ENCODE data around the gene NFIX.

NFIX gene

DNA sequence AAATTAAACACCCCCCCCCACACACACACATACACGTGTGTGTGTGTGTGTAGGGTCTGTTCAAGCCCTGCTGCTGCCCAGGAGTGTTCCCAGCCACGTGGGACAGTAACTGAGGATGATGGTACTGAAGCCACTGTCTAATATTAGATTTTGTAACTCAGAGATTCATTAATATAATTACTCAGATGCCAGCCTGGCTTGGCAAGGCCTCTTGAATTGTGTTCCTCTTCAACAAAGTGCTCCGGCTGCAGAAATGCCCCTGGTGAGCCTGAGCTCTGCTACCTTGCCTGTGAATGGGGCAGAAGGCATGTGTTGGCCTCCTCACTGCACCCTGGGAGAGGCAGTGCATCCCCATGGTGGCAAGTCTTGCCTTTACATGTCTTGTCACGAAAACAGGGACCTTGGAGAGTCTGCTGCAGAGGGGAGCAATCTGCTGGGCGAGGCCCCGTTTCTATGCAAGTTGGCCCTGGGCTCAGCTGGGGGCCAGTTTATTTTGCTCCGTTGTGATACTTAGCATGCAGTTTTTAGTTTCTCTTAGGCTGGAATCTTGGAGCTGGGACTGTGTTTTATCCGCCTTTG lies 44.0 kb downstream of the NFIX start:
- DNase-seq = no peak

GRCh38 chr19:13040232-13040947 lies 45.1 kb downstream of the NFIX start:
- no peak for DNase-seq

- no peak for DNase-seq
Observed at GRCh38 chr19:13040948-13041292, 45.6 kb downstream of the NFIX start.

GRCh38 chr19:13042443-13043130 lies 47.3 kb downstream of the NFIX start:
- DNase-seq = no peak

GRCh38 chr19:13043285-13043684 lies 48.0 kb downstream of the NFIX start:
- no peak for DNase-seq

DNA sequence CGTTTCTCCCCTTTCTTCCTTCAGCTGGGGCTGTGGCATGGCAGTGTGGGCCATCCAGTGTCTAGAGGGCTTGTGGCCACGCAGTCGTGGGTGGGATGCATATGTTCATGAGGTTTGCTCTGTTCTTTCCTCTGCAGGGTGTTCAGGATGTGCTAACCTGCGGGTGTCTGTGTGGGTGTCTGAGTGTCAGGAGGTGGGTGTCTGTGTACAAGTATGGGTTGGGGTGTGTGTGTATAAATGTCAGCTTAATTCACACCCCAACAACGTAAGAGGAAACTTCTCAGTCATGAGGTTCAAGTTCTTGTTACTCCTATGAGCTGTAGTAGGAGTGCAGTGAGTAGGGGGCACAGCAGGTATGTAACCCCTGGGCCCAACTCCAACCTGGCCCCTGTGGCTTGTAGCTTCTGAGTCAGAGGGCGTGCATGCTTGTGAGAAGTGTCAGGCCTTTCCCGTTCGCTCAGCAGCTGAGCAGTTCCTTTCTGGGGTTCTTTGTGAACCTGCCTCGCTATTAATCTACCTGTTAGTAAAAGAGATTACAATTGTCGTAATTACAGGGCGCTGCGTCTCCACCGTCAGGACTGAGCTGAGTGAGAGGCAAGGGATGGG lies 49.1 kb downstream of the NFIX start:
- no peak for DNase-seq

- no peak for DNase-seq
Observed at GRCh38 chr19:13045812-13046211, 50.5 kb downstream of the NFIX start.

DNA sequence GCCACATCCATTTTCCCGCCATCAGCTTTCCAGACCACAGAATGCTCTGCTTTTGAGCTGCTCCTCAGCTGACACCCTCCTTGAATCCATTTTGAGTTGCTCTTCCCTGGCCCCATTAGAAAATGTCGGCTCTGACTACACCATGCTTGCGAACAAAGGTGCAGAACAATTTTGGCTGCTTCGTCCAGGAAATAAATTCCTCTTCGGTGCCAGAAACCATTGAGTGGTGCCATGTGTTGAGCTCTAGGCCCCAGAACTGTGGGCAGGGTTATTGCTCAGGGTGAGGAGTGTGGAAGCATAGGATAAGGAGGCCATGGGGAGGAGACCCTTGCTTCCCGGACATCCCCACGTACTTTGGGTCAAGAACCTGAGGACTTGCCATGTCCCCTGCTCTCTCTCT lies 52.1 kb downstream of the NFIX start:
- no peak for DNase-seq

DNA sequence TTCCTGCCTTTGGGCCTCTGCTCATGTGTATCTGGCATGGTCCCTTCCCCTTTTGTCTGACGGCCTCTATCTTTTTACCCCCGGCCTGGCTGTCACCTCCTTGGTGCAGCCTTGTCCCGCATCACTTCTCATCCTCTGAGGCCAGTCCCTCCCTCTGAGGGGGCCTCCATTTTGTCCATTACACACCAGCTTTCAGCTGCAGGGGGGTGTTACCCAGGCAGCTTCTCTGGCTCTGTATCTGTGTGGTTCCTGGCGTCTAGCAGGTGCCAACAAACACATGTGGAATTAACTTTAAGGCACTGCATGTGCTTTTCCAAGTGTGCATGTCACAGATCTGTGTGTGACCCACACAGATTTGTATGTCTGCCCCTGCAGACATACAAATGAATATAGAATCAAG lies 55.0 kb downstream of the NFIX start:
- DNase-seq = no peak

DNA sequence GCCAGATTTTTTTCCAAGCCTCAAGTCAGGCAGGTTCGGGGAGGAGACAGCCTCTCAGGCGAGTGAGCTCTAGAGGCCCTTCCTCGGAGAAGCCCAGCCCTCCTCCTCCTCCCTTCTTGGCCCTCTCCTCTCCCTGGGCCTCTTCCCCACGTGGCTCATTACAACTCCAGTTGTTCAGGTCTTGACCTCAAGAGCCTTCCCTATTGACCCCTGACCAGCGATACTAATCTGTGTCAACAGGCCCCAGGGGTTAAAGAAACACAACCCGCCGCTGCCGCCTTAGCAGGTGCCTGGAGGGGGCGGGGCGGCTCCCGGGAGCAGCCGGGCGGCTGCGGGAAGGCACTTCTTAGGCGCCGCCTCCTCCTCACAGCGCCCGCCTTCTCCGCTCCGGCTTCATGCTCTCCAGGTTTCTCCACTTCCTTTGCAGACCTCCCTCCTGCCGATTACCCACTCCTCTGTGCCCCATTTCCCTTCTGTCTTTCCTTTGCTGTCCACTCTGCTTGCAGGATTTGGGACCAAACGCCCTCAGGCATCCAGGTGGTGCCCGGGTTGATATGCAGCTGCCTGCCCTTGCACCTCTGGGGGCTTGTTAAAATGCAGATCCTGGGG lies 56.4 kb downstream of the NFIX start:
- DNase-seq = peak; percentile 43

DNA sequence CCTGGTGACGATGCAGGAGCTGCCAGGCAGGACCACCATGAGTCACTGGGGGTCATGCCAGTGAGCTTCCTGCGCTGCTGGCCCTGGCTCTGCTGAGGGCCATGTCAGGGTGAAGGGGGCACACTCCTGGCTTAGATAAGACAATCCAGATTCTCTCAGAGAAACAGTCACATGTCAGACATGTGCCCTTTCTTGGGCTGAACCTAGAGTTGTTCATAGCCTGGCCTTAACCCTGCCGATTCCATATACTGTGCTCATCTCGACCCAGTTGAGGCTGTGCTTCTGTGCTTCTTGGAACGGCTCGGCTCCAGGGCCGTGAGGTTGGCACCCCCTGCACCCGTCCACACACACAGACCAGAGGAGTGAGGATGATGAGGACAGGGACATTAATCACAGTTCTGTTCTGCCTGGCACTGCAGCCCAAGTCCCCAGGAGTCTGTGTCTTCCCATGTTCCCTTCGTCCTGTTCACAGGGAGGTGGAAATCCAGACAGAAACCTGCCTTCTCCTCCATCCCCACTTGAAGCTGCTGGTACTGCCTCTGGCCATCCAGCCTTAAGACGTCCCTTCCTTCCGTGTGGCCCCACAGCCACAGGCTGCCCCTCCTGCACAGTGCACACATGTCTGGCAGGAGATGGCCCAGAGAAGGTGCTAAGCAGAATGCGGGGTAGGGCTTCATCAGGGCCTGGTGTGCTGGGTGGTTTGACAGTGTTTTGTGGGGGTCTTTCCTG lies 57.3 kb downstream of the NFIX start:
- no peak for DNase-seq

GRCh38 chr19:13053238-13053637 lies 58.0 kb downstream of the NFIX start:
- no peak for DNase-seq

DNA sequence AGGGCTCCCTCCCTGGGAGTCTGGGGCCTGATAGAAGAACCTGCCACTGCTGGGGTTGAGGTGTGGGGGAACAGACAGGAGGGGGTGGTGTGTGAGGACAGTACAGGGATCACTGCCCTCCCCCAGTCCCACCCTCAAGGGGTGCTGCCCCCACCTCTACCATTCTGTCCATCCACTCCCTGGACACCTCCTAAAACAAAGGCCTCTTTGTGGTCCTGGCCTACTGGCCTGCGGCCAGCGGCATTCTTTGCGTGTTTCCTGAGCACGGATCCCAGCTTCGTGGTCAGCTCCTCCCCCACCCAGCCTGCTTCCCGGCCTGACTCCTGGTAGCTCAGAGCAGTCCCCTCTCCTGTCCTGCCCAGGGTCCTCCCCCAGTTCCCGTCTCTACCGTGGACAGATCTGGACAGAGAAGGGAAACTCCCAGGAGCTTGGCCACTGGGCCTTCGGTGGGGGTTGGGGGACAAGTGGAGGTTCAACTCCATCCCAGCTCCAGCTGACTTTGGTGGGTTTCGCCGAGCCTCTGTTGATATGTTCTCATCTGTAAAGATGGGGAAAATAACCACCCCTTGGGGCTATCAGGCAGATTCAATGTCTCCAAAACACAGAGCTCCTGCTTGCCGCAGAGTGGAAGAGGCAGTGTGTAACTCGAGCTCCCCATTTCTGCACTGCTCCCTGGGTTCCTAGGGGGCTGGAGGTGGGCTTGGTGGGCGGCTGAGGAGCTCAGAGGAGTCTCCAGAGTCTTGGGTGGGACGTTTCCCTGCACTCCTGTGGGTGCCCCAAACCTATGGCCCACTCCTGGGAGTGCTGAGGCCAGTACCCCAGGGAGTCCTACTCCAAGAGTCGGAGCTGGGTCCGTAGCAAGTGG lies 58.7 kb downstream of the NFIX start:
- peak; percentile 57 for DNase-seq

GRCh38 chr19:13054626-13055212 lies 59.4 kb downstream of the NFIX start:
- no peak for DNase-seq

GRCh38 chr19:13055213-13056051 lies 60.2 kb downstream of the NFIX start:
- DNase-seq = peak; percentile 47

GRCh38 chr19:13056052-13056660 lies 60.9 kb downstream of the NFIX start:
- DNase-seq = no peak

DNA sequence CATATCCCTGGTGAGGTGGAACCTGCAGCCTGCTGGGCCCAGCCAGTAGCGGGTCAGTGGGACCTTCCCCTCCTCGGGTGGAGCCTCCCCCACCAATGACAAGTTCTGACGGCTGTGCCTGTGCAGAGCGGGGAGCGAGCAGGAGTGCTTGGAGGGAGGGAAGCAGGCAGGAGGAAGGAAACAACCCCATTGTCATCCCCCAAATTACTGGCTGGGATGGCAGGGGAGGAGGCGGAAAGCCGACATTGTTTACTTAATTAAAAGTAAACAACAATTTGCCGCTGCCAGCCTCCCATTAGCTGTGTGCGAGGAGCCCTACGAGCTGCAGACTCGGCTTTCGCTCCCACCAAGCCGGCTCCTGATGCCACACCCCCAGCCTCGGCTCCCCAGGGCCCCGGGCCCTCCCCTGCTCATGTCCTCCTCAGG lies 61.9 kb downstream of the NFIX start:
- DNase-seq = no peak

GRCh38 chr19:13057744-13058143 lies 62.5 kb downstream of the NFIX start:
- no peak for DNase-seq

DNA sequence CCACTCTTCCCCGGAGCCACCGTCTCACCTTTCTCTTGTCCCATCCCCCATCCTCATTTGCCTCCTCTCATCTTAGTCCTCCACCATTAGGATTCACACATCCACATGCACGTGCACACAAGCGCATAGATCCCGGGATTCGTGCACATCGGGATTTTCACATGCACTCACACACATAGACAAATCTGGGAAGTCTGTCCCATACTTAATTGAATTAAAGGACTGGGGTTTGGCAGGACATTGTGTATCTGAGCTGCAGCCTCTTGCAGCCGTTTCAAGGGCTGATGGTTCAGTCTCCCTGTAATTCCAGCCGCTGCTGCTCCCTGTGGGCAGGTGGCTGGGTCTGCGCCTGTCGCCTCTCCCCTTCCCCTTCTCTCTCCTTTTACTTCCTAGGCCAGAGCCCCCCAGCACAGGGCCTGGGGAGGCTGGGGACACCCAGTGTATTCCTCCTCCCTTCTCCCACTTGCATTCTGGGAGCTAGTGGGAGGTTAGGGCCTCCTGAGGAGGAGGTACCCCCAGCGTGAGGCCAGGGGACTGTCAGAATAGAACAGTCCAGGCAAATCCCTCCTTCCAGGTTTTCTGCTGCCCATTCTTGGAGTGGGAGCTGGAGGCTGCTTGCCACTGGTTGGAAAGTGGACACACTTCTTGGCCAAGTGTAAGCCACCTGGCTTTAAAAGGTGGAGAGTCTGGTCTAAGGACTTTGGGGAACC lies 63.8 kb downstream of the NFIX start:
- DNase-seq = no peak
